GM20000 (cell line): ENCODE results near the gene CAP2.
"Not testable (repeated sequence)": the region's sequence is repeated elsewhere in the genome, so short reads cannot be mapped to it uniquely, and the experiment has no call there.

ENCODE experiments used
- DNase-seq: peaks from one replicate; pipeline ENCODE4 v3.0.0; 2012; ENCODE audit warnings: low spot score
- CTCF ChIP-seq: IDR thresholded peaks from 2 replicates; pipeline ENCODE4 v1.5.1; 2012; ENCODE audit warnings: mild to moderate bottlenecking, control low read depth; ENCODE audit errors: extremely low read depth, missing control alignments

CAP2 gene

GRCh38 chr6:17439243-17439993, 46.0 kb downstream of the CAP2 start:
- TF ChIP-seq CTCF: no peak
- no peak for DNase-seq

DNA sequence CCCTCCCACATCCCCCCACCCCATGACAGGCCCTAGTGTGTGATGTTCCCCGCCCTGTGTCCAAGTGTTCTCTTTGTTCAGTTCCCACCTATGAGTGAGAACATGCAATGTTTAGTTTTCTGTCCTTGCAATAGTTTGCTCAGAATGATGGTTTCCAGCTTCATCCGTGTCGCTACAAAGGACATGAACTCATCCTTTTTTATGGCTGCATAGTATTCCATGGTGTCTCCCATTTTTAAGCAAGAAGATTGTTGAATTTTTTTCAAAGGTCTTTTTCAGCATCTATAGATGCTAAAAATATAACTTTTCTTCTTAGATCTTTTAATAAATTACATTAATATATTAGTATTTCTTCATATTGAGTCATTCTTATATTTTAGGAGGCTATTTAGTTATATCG, 47.4 kb downstream of the CAP2 start:
- DNase-seq: not testable (repeated sequence)

DNA sequence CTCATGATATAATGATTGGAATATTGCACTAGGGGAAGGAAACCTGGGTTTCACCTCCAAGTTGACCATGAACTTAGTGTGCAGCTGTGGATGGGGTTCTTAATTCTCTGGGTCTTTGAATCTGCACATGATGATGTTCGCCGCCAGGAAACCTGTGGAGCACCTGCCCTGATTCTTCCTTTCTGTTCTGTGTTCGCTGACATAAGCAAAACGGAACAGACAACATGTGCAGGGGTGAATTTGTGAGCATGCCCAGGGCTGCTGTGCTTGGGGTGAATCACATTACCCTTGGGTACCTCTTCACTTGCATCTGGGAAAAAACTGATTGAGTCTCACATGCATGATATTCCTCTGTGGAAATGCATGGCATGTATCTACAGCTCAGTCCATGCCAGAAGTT, 48.8 kb downstream of the CAP2 start:
- TF ChIP-seq CTCF: no peak

GRCh38 chr6:17446713-17447112, 53.3 kb downstream of the CAP2 start:
- DNase-seq: no peak
- TF ChIP-seq CTCF: no peak

More for the DNA sequence above, 48.8 kb downstream of the CAP2 start:
- DNase-seq: no peak

DNA sequence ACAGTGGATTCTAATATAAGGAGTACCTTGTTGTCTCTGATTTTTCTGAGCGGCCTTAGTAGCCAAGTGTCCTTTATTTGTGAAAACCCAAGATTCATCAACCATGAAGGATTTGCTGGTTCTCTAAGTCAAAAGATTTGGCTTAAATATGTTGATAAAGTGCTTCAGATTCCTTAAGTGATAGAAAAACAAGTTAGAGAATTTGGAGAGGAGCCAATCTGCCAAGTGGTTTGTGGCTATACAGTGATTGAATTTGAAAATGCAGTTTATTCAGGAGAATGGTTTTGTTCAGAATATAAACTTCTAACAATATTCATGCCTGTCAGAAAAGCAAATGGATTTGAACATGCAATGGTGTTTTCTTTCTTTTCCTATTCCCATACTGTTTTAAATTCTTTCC, 54.8 kb downstream of the CAP2 start:
- DNase-seq: no peak
- no peak for TF ChIP-seq CTCF

DNA sequence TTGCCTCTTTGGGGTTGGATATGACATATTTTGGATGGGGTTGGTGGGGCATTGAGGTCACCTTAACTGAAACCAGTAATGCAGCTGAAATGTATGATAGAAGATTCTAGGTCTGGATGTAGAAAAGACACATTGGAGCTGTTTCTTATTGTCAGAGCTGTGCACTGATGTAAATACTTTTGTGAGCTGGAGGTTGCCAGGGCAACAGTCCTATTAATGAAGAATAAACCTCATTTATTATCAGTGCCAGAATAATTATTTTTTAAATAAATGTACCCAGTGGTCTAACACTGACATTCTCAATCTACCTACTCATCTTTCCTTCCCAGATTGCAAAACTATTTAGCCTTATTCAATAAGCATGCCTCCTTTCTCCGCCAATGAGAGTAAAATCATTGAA, 57.0 kb downstream of the CAP2 start:
- DNase-seq: no peak

GRCh38 chr6:17450832-17451231, 57.4 kb downstream of the CAP2 start:
- DNase-seq: no peak
- no peak for TF ChIP-seq CTCF

More for the DNA sequence above, 57.0 kb downstream of the CAP2 start:
- no peak for TF ChIP-seq CTCF

- no peak for TF ChIP-seq CTCF
- DNase-seq: no peak
Measured at GRCh38 chr6:17452096-17452495, 58.7 kb downstream of the CAP2 start.
